ENCODE data around the gene ARHGAP30. TPM values are rescaled to one million over a fixed set of nuclear protein-coding genes. Genes with fewer than 3 reads are reported as not detected.

The ARHGAP30 gene
- total RNA-seq (2022; extraction: Qiagen RNA extraction; ENCODE audit: low read depth): 0.06 to 0.19 TPM (median 0.08 TPM) in 5 replicates

GRCh38 chr1:161069731-161070270, at the start of gene ARHGAP30:
Gene ARHGAP30, minus strand, starts transcription at chr1:161069891. Its CDS starts 267 bp downstream, at chr1:161069624.

GRCh38 chr1:161117759-161118581, 48.3 kb upstream of the ARHGAP30 start, which contains the start of the genes NIT1 and PFDN2:
Gene NIT1, plus strand, starts transcription at chr1:161118105. Its CDS starts 72 bp downstream, at chr1:161118177.
Gene PFDN2, minus strand, starts transcription at chr1:161118037. Its CDS starts 11 bp downstream, at chr1:161118026.

GRCh38 chr1:161098210-161099068, 28.7 kb upstream of the ARHGAP30 start, which contains the start of gene KLHDC9:
Gene KLHDC9, plus strand, starts transcription at chr1:161098361. Its CDS starts 175 bp downstream, at chr1:161098536.

DNA sequence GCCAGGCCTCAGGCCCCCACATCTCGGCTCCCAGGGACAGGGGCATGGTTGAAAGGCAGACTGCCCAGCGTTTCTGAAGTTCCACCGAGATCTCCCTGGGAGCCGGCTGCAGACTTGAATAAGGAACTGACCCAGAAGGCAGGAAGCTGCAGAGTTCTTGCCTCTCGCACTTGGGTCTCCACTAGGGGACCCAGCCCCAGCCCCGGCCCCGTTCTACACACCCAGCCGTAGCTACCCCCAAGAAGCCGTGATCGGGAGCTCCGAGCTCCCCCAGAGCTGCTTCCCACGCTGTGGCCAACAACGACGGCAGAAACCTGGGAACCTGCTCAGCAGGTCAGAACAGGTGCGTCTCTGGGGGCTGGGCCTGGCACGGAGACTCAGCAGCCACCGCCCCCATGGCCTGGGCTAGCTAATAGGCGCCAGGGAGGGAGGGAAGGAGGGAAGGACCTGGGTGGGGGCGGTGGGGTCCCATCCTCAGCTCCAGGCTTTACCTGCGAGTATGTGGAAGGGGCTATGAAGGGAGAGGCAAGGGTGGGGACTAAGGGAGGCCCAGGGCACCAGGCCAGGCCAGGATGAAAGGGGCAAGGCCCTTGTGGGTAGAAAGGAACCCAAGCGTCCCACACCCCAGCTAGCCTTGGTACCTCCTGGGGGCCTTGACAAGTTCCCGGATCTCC, 19.7 kb upstream of the ARHGAP30 start, which contains the start of gene NECTIN4:
NECTIN4 (minus strand) TSS at position 308 of the 674 bp plus-strand sequence; CDS start at position 46, 262 bp downstream.

GRCh38 chr1:161045736-161046604, 23.7 kb downstream of the ARHGAP30 start, which contains the start of gene USF1:
Gene USF1, minus strand, starts transcription at chr1:161045977. Its CDS starts 2,702 bp downstream, at chr1:161043275.

DNA sequence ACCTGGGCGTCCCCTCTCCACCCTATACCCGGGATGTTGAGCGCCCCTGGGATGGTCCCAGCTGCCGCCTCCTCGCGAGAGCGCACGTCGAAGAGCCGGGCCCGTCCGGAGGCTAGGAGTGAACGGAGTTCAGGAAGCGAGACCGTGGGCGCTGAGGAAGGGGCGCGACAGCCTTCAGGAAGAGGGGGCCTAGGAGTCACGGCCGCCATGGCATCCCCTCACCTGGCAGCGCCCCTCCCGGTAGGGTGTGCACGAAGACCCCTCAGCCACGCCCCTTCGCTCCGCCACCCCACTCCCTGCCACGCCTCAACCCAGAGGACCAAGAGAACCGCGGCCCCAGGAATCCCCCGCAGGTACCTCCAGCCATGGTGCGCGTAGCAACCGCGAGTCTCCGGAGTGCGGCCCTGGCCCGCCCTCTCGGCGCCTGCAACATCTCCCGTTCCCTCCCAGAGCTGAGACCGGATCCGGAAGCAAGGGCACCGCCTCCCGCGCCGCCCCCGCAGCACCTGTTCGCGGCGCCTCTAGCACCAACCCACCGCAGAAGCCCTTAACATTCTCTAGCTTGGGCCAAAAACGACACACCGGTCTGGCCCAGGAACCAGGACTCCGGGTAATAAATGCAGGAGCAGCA, 31.1 kb downstream of the ARHGAP30 start, which contains the start of gene TSTD1:
TSTD1 (minus strand) TSS at position 442 of the 631 bp plus-strand sequence; CDS start at position 367, 75 bp downstream.

DNA sequence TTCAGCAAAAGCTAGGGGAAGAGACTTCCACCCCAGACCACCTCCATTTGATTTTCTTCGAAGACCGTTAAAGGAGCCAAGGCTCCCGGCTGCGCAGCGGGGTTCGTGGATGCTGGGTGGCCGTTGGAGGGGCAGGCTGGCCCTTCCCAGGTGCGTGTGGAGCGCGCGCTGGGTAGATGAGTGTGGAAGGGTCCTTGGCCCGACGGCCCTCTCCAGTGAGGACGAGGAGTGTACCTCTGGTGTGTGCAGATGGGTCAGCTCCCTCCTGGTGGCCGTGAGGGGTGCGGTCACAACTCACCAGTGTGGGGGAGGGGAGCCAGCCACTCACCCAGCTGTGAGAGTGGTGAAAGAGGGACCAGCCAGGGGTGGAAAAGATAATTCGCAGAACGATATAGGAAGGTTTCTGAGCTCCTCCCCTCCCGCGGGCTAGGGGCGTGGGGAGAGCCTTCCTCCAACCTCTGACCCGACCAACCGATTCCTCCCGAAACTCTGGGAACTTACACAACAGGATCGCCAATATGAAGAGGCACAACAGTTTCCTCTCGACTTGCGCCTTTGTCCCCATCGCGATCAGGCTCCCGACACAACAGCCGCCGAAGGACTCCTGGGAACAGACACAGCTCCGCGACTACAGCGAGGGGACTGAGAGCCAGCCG, 49.1 kb downstream of the ARHGAP30 start, which contains the start of gene F11R:
F11R (minus strand) TSS at position 644 of the 656 bp plus-strand sequence; CDS start at position 565, 79 bp downstream.

Other genes with a start within 250 kb of the ARHGAP30 start
- gene CD244, start 207.0 kb downstream of the ARHGAP30 start, total RNA-seq (2022; extraction: Qiagen RNA extraction; ENCODE audit: low read depth): not detected in 5 replicates
- gene ITLN1, start 184.7 kb downstream of the ARHGAP30 start, total RNA-seq (2022; extraction: Qiagen RNA extraction; ENCODE audit: low read depth): not detected in 5 replicates
- 0.14 to 1.1 TPM (median 0.36 TPM) in 5 replicates for gene ITLN2, start 115.1 kb downstream of the ARHGAP30 start, total RNA-seq (2022; extraction: Qiagen RNA extraction; ENCODE audit: low read depth)
- gene F11R, start 48.7 kb downstream of the ARHGAP30 start, total RNA-seq (2022; extraction: Qiagen RNA extraction; ENCODE audit: low read depth): 43.1 to 66.6 TPM (median 47.2 TPM) in 5 replicates
- 0.49 to 0.78 TPM (median 0.67 TPM) in 4 of 5 replicates, not detected in the other for gene TSTD1, start 30.9 kb downstream of the ARHGAP30 start, total RNA-seq (2022; extraction: Qiagen RNA extraction; ENCODE audit: low read depth)
- gene USF1, start 23.9 kb downstream of the ARHGAP30 start, total RNA-seq (2022; extraction: Qiagen RNA extraction; ENCODE audit: low read depth): 45.3 to 50.5 TPM (median 49.9 TPM) in 5 replicates
- 0.81 to 2.9 TPM (median 2.0 TPM) in 5 replicates for gene NECTIN4, start 19.7 kb upstream of the ARHGAP30 start, total RNA-seq (2022; extraction: Qiagen RNA extraction; ENCODE audit: low read depth)
- gene KLHDC9, start 28.5 kb upstream of the ARHGAP30 start, total RNA-seq (2022; extraction: Qiagen RNA extraction; ENCODE audit: low read depth): 1.1 to 2.2 TPM (median 2.0 TPM) in 5 replicates
- gene PFDN2, start 48.1 kb upstream of the ARHGAP30 start, total RNA-seq (2022; extraction: Qiagen RNA extraction; ENCODE audit: low read depth): 106 to 128 TPM (median 117 TPM) in 5 replicates
- 23.3 to 38.9 TPM (median 30.2 TPM) in 5 replicates for gene NIT1, start 48.2 kb upstream of the ARHGAP30 start, total RNA-seq (2022; extraction: Qiagen RNA extraction; ENCODE audit: low read depth)
- gene DEDD, start 62.8 kb upstream of the ARHGAP30 start, total RNA-seq (2022; extraction: Qiagen RNA extraction; ENCODE audit: low read depth): 24.5 to 35.9 TPM (median 32.3 TPM) in 5 replicates
- 85.4 to 154 TPM (median 93.0 TPM) in 5 replicates for gene UFC1, start 84.1 kb upstream of the ARHGAP30 start, total RNA-seq (2022; extraction: Qiagen RNA extraction; ENCODE audit: low read depth)
- gene USP21, start 89.6 kb upstream of the ARHGAP30 start, total RNA-seq (2022; extraction: Qiagen RNA extraction; ENCODE audit: low read depth): 15.0 to 24.1 TPM (median 20.5 TPM) in 5 replicates
- 10.7 to 19.4 TPM (median 16.6 TPM) in 5 replicates for gene PPOX, start 96.5 kb upstream of the ARHGAP30 start, total RNA-seq (2022; extraction: Qiagen RNA extraction; ENCODE audit: low read depth)
- gene B4GALT3, start 107.6 kb upstream of the ARHGAP30 start, total RNA-seq (2022; extraction: Qiagen RNA extraction; ENCODE audit: low read depth): 18.3 to 28.9 TPM (median 25.6 TPM) in 5 replicates
- 0.02 TPM in 1 of 5 replicates, not detected in the others for gene ADAMTS4, start 129.2 kb upstream of the ARHGAP30 start, total RNA-seq (2022; extraction: Qiagen RNA extraction; ENCODE audit: low read depth)
- 79.0 to 87.4 TPM (median 84.3 TPM) in 5 replicates for gene NDUFS2, start 132.5 kb upstream of the ARHGAP30 start, total RNA-seq (2022; extraction: Qiagen RNA extraction; ENCODE audit: low read depth)
- gene FCER1G, start 145.4 kb upstream of the ARHGAP30 start, total RNA-seq (2022; extraction: Qiagen RNA extraction; ENCODE audit: low read depth): 0.70 TPM in 1 of 5 replicates, not detected in the others
- not detected in 5 replicates for gene APOA2, start 153.7 kb upstream of the ARHGAP30 start, total RNA-seq (2022; extraction: Qiagen RNA extraction; ENCODE audit: low read depth)
- gene TOMM40L, start 156.2 kb upstream of the ARHGAP30 start, total RNA-seq (2022; extraction: Qiagen RNA extraction; ENCODE audit: low read depth): 9.5 to 12.8 TPM (median 11.3 TPM) in 5 replicates
- gene NR1I3, start 168.3 kb upstream of the ARHGAP30 start, total RNA-seq (2022; extraction: Qiagen RNA extraction; ENCODE audit: low read depth): not detected in 5 replicates
- 0.11 TPM in 1 of 5 replicates, not detected in the others for gene PCP4L1, start 188.9 kb upstream of the ARHGAP30 start, total RNA-seq (2022; extraction: Qiagen RNA extraction; ENCODE audit: low read depth)
- gene MPZ, start 240.1 kb upstream of the ARHGAP30 start, total RNA-seq (2022; extraction: Qiagen RNA extraction; ENCODE audit: low read depth): 0.21 to 0.57 TPM (median 0.45 TPM) in 4 of 5 replicates, not detected in the other
- 236 to 252 TPM (median 244 TPM) in 5 replicates for gene SDHC, start 244.5 kb upstream of the ARHGAP30 start, total RNA-seq (2022; extraction: Qiagen RNA extraction; ENCODE audit: low read depth)

Data from A549 treated with ZK216348 at 1 μM for 4 hours (cell line).